GM18519 (cell line): ENCODE measurements around the gene FZD10.

Experiments used
- ATAC-seq: cut with Tn5 transposase; IDR thresholded peaks from one replicate; pipeline ENCODE4 v1.9.1; 2021; ENCODE audit warnings: mild to moderate bottlenecking, moderate library complexity; ENCODE audit not compliant: unreplicated experiment, low FRiP score

FZD10 gene

DNA sequence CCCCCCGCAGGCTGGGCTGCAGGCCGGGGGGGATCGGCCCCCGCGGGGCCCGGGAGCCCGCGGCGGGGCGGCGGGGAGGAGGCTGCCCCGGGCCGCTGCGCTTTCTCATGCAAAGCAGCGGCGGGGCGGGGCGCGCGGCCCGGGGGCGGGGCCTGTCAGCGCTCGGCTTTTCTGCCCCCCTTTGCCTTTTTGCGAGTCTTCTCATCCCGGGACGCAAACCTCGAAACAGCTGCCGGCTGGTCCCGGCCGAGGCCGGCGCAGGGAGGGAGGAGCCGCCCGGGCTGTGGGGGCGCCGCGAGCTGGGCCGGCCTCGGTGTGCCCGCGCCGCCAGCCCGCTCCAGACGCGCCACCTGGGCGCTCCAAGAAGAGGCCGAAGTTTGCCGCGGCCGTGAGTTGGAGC lies at the start of gene FZD10:
Gene FZD10, plus strand, starts transcription at position 198 of the 400 bp plus-strand sequence. CDS start 479 bp downstream, outside the sequence.
- no peak for ATAC-seq

GRCh38 chr12:130114952-130115351 lies 47.3 kb upstream of the FZD10 start:
- ATAC-seq, result no peak

- ATAC-seq, result no peak
These were observed 46.6 kb upstream of the FZD10 start for GRCh38 chr12:130115646-130116045.

GRCh38 chr12:130116791-130117190 lies 45.5 kb upstream of the FZD10 start:
- no peak for ATAC-seq

- ATAC-seq, result no peak
These were observed 45.0 kb upstream of the FZD10 start for GRCh38 chr12:130117233-130117632.

GRCh38 chr12:130117701-130118100 lies 44.6 kb upstream of the FZD10 start:
- no peak for ATAC-seq

DNA sequence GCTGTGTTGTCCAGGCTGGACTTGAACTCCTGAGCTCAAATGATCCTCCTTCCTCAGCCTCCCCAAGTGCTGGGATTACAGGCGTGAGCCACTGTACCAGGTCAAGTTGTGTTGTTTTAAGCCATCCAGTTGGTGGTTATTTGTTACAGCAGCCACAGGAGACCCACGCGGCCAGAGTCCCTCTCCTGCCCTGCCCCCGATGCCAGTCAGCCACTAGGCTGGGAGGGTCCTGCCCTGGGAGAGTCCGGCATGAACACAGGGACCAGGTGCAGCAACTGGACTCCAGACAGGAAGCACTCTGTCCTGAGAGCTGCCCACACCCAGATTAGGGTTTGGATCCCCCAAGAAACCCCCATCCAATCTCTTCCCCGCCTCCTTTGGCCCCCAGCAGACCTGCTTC lies 44.1 kb upstream of the FZD10 start:
- no peak for ATAC-seq

- ATAC-seq, result no peak
These were observed 42.9 kb upstream of the FZD10 start for GRCh38 chr12:130119241-130119861.

- ATAC-seq, result no peak
These were observed 42.1 kb upstream of the FZD10 start for GRCh38 chr12:130120012-130120805.

GRCh38 chr12:130121226-130122000 lies 40.9 kb upstream of the FZD10 start:
- no peak for ATAC-seq

- no peak for ATAC-seq
These were observed 39.9 kb upstream of the FZD10 start for GRCh38 chr12:130122356-130122755.

DNA sequence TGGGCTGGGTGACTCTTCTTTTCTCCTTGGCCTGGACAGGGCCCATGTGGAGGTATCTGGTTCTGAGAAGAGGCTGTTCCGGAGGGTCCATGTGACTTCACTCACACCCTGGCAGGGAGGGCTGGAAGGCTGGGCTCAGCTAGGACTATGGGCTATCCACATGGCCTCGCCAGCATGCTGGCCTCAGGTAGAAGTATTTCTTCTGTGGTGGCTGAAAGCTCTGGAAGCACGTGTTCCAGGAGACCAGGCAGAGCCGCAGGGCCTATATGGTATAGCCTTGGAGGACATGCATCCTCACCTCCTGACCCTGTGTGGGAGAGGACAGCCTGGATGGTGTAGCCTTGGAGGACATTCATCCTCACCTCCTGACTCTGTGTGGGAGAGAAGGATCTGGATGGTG lies 38.2 kb upstream of the FZD10 start:
- ATAC-seq, result no peak

GRCh38 chr12:130124605-130125244 lies 37.5 kb upstream of the FZD10 start:
- no peak for ATAC-seq

DNA sequence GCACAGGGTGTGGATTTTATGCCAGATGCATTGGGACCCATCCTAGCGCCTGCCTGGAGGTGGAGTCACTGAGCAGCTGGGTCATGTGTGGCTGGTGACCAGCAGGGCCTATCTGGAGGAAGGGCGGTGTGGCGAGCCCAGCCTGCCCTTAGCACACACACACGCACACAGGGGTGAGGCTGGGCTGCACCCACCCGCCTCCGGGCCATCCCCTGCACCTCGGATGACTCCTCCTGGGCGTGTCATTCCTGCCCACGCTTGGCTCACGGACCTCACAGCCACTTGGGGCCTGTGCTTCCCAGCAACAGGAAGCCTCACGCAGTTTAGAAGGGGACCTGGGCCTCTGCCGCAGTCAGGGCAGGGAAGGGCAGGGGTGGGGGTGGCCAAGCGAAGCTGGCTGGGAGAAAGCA lies 36.2 kb upstream of the FZD10 start:
- no peak for ATAC-seq

- no peak for ATAC-seq
These were observed 34.7 kb upstream of the FZD10 start for GRCh38 chr12:130127532-130127911.

DNA sequence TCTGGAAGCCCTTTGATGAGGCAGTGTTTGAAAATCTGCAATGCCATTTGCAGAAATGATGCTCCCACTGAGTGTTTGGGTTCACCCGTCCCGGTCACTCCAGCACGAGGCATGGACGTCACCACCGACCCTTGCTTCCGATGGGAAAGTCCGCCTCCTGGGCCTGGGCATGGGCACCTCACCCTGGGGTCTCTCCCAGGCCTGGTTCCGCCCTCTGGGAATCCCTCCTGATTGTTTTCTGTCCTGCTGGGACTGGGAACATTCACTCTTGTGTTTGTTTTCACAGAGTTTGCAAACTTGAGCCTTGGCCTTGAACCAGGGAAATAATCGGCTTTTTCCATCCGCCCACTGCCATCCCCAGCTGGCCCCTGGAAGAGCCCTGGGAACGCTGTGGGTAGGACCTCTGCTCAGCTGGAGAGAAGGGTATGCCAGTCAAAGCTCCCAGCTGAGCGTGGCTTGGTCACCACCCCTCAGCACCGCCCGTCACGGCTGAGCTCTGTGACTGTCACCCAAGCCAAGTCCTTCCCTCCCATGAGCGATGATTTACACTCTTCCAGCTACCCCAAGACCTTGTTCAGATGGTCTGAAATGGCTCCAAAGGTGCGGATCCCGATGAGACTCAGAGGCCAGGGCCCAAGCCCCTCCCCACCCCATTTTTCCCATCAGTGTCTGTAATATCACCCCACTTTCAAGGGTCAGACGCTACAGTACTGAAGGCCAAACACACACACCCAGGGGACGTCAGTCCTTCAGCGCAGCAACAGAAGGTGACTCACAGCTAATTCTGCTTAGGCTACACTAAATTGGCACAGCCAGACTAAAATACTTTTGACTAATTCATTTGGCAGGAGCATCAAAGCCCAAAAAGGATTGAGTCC lies 34.1 kb upstream of the FZD10 start:
- no peak for ATAC-seq

DNA sequence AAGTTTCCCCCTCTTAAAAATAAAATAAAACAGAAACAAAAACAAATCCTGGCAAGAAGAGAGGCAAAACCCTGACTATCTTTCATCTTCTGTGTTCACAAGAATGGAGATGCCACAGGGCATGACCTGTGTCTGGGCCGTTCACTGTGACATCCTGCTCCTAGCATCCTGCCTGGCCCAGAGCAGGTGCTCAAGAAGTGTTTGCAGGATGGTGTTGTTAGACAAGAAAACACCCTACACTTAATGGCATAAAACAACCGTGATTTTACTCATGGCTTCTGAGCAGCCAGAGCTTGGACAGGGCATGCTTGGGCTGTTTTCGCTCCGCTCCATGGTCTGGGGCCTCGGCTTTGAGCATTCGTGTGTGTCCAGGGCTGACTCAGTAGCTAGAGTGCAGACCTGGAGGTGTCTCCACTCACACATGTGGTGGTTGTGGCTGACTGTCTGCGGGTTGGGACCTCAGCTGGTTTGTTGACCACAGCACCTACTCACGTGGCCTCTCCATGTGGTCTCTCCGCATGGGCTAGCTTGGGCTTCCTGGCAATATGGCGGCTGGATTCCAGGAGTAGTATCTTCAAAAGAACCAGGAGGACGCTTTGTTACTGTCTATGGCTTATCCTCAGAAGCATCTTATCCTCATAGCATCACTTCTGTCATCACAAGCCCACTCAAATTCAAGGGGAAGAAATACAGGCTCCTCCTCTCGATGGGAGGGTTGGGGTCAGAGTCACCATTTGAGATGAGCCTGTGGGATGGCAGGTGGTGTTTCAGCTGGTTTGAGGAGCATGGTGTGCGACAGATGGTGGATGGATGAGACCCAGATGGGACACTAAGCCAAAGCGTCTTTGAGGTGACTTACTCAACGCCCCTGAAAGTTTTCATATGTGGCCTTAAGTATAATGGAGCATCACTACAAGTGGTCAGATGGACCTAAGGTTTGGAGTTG lies 33.2 kb upstream of the FZD10 start:
- no peak for ATAC-seq

DNA sequence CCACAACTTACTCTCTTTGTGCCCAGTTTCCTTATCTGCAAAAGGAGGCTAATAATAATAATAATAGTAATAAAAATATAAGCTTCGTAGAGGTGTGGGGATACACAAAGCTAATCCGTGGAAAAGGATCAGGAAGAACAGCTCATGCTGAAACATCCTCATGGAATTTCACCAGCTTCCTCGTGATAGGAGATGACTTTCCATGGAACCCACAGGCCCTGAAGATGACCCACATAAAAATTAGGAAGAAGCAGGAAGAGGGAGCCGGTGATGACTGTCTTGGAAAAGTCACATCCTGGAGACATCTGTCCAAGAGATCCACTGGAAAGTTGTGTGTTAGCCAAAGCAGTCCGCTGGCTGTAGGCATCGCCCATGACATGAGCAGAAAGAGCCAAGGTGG lies 31.9 kb upstream of the FZD10 start:
- ATAC-seq, result no peak

GRCh38 chr12:130131025-130131424 lies 31.2 kb upstream of the FZD10 start:
- ATAC-seq, result no peak
